Stimulated activated CD8-positive, alpha-beta memory T cell treated with anti-CD3 and anti-CD28 coated beads, Interleukin-2, amount 100 ng/mL, for 1 hour (primary cell): ENCODE measurements around the gene CPB2.
A peak's percentile ranks its signal among the peaks of the same experiment; 100 is the strongest.

Source experiments
- DNase-seq, 2 donors: peaks; one replicate each; pipeline ENCODE4 v3.0.0-alpha.2; 2020; ENCODE audit warnings: low read depth in 2 of 2

Gene CPB2

DNA sequence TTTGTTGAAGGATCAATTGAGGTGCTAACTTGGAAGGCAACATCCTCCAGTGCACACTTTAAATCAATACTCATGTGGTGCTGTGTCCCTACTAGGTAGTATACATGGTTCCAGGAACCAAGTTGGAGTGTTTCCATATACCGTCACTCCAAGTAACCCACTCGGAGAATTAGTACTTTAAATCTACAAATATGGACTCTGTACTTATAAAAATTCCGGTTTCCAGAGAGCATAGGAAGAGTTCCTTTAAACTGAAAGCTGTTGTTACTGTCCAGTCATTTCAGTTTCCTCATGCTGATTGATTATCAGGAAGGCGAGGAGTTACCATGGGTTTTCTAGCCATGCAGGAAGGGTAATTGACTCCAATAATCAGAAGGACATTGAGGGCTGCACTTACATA, 7.2 kb downstream of the CPB2 start:
- DNase-seq, result no peak

DNA sequence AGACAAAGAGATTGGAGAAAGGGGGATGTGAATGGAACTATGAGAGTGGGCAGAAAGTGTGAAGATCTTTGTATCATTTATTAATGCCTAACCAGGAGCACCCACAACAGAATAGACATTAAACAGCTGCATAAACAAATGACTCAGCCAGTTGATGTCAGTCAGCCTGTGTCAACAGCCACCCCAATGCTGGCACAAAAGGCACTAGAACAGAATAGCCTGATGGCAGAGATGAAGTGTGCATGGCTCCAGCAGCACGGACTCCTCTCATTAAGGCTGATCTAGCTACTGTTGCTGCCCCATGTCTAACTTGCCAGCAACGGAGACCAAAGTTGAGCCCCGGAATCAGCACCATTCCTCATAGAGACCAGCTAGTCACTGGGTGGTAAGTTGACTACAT, 7.8 kb downstream of the CPB2 start:
- no peak for DNase-seq

DNA sequence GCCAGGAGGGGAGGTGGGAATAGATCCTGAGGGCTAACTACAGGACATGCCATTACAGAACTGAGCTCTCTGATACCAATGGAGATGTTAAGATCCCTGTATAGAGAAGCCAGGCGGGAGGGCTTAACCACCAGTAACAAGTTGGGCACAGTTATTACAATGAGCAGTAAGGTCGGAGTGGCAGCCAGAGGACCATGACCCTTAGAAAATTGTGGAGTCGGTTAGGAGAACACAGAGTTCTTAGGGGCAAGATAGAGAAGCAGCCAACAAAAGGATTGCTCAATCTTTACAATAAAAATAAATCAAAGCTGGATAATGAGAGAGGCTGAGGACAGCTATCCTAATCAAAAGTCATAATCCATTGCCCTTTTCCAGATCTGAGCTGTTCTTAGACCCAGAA, 10.4 kb downstream of the CPB2 start:
- DNase-seq, result no peak

DNA sequence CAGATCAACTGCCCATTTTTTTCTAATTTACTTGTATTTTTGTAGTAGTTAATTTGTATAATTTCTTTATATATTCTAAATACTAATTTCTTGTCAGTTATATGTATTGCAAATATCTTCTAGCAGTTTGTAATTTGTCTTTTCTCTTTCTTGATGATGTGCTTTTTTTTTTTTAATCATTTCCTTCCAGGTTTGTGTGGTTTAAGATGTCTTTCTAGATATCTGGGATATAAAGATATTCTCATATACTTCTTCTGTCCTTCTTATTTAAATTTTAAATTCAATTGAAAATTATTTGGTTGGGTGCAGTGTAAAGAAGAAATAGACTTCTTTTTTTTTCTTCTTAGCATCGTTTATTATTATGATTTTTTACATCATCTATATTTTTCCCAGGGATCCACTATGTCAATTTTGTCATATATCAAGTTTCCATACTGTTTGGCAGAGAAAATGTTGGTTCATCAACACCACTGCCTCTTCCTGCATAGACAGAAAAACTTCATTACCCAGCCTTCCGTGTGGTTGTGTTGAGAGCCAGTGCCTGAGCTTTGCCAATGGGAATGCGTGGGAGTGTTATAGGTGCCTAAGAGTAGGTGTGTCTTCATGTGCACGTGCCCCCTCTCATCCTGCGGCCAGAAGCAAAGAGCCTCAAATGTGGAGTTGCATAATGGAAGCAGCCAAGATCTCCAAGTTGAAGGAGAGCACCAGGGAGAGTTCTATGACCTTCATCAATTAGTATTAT, 15.8 kb downstream of the CPB2 start:
- DNase-seq, result no peak

DNA sequence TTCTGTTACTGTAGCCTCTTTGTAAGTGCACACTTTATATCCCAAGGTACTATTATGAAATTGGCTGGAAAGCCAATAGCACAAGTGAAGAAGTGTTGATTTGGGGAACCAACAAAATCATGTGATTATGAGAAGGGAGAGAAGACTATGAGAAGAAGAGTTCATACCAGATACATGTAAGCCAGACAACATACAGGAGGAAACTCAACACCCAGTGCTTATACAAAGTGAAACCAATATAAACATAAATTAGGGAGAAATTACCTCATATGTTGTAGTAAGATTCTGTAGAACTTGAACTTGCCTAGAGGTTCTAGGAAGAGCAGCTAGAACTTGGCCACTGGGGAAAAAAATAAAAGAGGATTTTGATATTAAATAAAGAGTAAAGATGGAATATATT, 17.4 kb downstream of the CPB2 start:
- no peak for DNase-seq

DNA sequence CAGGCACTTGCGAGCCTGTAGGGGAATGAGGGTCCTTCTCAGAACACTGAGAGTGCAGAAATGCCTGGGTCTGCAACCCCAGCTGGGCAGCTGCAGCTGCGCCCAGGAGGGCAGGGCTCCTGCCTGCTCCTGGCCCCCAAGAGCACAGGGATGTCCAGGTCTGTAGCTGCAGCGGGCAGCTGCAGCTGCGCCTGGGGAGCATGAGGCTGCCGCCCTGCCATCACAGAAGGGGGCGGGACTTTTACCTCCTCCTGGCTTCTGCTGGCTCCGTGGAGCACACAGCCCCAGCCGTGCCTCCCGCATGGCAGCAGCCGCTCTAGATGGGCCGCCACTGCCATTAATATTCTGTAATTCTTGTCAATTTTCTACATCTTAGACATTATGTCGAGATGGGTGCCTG, 17.8 kb downstream of the CPB2 start:
- DNase-seq, result no peak

DNA sequence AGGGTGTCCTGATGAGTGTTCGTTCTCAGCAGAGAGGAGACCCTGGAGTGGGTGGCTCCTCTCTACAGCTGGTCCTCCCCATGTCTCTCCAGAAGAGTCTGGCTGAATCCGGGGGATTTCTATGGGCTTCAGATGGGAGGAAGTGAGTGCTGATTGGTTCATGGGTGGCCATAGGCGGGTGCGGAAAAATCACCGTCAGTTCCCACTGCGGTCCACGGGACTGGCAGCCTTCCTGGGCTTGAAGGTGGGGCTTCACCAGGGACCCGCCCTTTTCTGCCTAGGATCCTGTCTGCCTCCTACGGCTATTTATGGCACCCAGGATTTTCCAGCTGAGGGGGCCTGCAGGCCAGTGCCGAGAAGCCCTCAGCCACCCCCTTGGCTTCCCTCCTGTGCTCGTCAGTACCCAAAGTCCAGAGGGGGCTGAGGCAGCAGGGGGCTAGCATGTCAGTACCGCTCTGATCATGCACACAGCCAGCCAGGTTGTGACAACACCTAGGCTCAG, 18.4 kb downstream of the CPB2 start:
- DNase-seq, result no peak

DNA sequence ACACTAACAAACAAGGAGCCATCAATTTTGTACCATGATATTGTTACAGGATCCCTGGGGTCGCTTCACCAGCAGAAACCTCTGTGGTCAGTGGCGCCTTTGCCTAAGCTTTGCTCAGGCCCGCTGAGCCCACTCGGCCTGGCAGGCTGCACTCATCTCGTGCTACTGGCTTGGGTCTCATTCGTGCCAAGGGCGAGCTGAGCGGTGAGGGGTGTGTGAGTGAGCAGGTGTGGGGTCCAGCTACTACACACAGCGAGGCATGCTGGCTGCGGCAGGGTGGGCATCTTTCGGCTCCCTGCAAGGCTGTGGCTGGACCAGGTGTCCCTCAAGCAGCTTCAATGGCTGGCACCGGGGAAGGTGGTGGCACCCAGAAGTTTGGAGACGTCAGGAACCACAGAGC, 19.1 kb downstream of the CPB2 start:
- no peak for DNase-seq

DNA sequence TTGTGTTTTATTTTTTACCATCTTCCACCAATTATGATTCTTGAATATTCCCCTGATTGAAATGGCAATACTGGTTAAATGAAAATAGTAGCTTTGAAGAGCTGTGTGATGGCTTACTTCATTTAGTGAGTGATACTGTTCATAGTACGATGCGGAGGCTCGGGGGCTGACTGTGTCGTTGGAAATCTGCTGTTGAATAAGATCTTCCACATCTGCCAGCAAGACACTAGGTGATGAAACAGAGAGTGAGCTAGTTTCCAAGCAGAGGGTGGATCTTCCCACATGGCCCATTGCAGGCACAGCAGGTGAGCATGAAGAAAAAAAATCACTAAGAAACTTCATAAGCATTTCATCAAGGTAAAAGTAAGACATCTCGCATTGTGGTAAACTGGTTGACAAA, 22.5 kb downstream of the CPB2 start:
- no peak for DNase-seq

DNA sequence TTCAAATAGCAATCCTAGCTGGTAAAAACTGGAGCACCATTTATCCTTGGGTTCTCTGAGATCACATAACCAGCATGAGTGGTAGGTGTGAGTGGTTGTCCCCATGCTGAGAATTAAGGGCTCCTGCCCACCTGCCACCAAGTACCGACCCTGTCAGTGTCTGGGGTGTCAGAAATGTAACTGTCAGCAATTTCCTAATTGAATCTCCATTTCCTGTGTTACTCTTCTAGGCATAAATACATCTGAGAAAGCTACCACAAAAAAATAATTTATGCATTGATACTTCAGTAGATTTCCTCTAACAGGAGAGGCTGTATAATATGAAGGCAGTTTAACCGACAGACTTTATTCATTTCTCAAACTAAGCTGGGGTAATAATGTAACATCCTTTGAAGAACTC, 25.1 kb downstream of the CPB2 start:
- DNase-seq, result no peak

DNA sequence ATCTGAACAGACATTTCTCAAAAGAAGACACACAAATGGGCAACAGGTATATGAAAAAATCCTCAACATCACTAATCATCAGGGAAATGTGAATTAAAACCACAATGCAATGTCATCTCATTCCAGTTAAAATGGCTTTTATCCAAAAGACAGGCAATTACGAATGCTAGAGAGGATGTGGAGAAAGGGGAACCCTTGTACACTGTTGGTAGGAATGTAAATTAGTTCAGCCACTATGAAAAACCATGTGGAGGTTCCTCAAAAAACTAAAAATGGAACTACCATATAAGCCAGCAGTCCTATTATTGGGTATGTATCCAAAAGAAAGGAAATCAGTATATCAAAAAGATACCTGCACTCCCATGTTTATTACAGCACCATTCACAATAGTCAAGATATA, 27.6 kb downstream of the CPB2 start:
- DNase-seq, result no peak

DNA sequence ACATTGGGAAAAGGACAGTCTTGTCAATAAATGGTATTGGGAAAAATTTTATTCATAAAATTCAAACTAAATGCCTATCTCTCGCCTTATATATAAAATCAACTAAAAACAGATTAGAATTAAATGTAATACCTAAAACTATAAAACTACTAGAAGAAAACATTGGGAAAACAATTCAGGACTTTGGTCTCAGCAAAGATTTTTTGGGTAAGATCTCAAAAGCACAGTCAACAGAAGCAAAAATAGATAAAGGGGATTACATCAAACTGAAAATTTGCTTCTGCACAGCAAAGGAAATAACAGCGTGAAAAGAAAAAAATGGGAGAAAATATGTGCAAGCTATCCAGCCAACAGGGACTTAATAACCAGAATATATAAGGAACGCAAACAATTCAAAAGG, 28.0 kb downstream of the CPB2 start:
- DNase-seq, result no peak

DNA sequence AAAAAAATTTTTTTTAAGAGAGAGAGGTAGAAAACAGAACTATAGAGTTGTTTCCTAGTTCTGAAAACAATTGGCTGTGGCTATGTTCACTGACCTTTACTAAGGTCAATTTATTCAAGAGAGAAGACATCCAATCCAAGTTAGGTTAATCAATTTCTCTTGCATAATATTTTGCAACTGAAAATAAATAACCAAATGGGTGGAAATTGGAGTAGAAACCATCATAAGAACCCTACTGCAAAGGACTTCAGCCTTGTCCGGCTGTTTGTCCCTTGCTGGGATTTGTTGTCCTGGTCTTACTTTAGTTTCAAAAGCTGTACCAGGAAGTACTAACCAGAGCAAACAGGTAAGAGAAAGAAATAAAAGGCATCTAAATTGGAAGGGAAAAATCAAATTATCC, 29.0 kb downstream of the CPB2 start:
- DNase-seq, result no peak

DNA sequence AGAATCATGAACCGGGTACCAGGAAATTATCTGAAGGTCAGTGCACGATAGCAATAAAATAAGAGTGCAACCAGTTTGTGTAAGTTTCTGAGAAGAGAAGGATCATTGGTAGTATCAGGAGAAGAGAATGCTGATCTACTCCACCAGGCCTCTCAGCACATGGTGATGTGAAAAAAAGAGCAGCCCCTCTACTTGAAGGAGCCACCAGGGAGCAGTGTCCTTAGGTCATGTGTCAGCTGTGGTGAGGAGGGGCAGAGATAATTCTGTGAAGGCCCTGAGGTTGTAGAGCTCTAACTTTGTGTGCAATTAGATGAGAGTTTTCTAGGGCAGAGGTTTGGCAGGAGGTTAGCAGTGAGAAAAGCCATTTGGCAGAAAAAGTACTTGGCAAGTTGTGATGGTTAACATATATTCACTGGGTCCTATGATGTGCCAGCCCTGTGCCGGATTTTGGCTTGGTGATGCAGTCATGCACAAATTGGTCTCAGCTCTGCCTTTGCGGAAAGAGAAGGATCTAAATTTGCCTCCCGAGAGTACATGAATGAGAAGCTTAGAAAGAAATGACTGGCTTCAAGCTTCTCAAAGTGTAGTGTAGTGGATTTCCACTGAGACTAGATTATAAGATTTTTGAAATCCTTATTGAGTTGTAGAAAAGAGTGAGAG, 33.1 kb downstream of the CPB2 start:
- DNase-seq, result no peak

DNA sequence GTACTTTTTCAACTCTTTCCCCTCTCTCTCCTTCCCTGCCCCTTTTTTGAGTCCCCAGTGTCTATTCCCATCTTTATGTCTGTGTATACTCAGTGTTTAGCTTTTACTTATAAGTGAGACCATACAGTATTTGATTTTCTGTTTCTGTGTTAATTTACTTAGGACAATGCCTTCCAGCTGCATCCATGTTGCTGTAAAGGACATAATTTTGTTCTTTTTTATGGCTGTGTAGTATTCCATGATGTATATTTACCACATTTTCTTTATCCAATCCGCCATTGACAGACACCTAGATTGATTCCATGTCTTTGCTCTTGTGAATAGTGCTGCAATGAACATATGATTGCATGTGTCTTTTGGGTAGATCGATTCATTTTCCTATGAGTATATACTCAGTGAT, 41.5 kb downstream of the CPB2 start:
- no peak for DNase-seq

DNA sequence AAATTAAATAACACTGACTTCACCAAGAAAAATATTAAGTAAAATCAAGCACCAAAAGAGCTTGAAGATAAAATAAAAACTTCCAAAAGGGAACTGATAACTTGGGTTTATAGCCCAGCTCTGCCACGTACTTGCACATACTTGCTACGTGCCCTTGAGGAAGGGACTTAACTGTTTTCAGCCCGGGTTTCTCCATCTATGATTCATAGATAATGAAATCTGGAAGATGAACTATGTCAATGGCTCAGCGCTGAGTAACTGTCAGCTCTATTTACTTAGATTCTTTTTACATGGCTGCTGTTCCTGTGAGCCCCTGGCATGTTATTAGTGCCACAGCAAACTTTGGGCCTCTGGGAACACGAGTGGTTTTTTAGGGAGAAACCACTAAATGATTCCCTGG, 42.6 kb downstream of the CPB2 start:
- no peak for DNase-seq

DNA sequence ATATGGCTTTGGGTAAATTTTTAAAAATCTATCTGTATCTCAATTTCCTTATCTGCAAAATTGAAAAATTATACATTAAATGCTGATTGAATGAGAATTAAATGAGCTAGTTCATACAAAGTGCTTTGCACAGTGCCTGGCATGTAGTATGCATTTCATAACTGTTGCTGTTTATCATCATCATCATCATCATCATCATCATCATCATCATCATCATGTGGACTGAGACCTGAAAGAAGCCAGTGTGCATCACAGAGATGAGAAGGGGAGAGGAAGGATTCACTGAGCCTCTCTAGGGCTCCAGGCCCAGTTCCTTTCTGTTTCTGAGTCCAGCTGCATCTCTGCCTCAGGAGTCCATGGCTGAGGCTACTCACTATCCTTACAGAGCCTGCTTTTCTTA, 45.4 kb downstream of the CPB2 start:
- DNase-seq, result no peak

DNA sequence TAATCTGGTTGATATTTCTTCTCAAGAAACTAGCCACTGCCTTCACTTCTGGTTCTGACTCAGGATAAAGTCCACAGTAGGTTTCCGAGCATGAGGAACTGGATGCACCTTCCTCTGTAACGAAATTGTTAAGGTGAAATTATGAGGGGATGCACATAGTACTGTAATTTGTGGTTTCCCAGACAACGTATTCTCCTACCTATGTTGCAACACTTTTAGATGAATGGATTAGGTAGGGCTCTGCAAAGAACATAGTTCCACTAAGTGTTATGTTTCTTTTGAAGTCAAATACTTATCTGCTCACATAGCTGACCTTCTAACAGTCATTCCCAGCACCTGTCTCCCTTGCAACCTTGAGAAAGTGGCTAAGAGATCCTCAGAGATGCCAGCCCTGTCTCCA, 46.6 kb downstream of the CPB2 start:
- DNase-seq, result no peak

DNA sequence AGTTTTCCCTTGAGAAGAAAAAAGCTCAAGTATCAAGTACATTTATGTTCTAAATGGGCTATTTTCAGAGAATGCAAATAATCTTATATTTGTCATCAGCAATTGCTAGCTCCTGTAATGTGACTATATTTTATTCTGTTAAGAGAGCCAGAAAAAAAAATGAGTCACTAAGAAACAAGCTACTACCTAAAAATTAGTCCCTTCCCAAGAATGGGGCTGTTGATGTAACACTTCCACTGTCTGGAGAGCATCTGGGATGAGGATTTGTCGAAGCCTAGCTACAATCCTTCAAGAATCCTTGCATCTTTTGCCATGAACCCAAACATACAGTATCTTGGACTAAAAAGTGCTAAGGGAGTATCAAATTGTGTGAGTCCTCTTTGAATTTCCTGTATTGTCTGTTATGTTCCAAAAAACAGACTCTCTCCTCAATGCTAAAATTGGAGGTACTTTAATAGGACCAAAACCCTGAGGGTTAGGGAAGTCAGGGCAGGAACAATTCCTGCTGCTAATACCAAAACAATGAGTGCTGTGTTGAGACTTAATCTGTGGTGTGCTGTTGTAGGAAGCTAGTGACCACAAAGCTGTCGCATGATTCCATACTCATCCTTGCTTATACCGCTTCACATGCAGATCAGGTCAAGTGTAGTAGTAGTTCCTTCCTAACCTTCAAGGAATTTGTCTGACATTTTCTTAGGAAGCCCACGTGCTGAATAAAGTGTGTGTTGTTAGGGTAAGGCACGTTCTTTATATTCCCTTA, 47.4 kb downstream of the CPB2 start:
- no peak for DNase-seq

DNA sequence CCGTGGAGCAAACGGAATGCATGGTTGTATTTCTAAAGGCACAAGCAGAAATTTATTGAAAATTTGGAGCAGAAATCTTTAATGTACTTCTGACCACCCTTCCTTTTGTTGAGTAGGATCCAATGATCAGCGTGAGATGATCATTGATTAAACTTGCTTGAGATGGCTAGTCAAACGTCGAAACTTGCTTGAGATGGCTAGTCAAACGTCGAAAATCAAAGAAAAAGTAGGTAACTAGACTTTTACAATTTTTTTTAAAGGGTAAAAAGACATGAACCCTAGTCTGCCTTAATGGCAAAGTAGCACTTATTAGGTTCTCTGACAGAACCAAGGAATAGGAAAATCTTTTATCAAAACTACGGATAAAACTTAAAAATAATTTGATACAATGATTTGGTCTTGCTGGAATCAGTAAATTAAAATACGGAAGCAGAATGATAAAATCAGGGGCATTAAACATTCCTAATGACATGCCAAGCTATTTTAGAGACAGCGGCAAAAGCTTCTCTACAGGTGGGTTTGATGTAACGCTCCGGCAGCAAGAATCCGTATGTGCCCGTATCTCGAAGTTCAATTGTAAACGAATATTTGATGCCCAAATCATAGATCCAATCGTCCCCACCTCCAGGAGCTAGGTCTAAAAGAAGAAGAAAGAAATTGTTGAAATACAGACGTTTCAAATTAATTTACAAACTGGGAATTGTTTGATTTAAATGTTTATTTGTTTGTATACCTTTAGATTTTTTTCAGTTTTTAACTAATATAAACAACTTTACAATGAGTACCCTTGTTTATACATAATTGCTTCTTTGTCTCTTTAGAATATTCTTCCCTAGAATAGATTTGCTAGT, 51.4 kb downstream of the CPB2 start:
- no peak for DNase-seq

DNA sequence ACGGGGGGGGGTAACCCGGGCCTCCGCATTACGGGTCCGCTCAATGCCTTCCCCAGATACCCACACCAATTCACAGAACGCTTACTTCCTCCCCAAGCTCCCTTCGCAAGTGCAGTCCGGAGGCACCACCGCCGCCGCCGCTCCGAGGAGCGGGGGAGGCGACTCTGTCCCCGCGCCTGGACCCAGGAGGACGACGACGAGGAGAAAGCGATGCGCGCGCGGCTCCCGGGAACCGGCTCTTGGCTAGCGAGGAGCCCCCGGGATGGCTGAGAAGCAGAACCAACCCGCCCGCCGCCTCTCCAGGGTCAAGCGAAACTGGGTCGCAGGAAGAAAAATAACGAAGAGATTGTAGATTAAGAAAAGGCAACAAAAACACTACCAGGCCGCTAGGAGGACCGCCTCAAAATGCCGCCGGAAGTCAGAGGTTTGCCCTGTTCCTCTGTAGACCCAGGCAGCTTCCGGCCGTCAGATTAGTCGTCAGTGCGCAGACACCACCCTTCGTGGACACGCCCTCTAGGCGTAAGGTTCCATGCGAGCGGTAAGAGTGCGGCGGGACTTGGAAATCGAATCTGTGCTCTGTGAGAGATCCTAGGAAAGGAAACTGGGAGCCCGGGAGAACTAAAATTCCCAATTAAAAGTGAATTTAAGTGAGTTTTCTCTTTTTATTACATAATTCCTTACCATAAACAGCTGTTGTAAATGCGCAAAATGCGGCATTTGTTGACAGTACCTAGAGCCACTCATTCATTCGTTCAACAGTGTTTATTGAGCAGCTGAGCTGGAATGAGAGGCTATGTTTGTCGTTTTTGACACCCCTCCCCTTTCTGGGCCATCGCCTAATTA, 52.3 kb downstream of the CPB2 start, which contains the start of gene ZC3H13:
Gene ZC3H13, minus strand, starts transcription at position 428 of the 843 bp plus-strand sequence. CDS start 7,239 bp downstream, outside the sequence.
- peak; percentile 87 to 89 for DNase-seq
